Ramos (cell line): ENCODE measurements around the gene LORICRIN.
"Not testable (repeated sequence)": the region's sequence is repeated elsewhere in the genome, so short reads cannot be mapped to it uniquely, and the experiment has no call there.

Experiments
- in situ Hi-C: fragments of 300-500 bp; cut with MboI; formaldehyde crosslinking; loops from one replicate; pipeline ENCODE4 v1.14.3; 2022; ENCODE audit warnings: low sequenced_read_pairs; ENCODE audit not compliant: unreplicated experiment

The LORICRIN gene

GRCh38 chr1:153259387-153259786, at the start of gene LORICRIN:
Gene LORICRIN, plus strand, starts transcription at chr1:153259687. Its CDS starts 1,263 bp downstream, at chr1:153260950.
- in situ Hi-C loops, result no loop called here

GRCh38 chr1:153210206-153210605, 49.3 kb upstream of the LORICRIN start:
- in situ Hi-C loops, result no loop called here

- in situ Hi-C loops, result no loop called here
Observed at GRCh38 chr1:153212201-153212600, 47.3 kb upstream of the LORICRIN start.

- in situ Hi-C loops, result no loop called here
Observed at GRCh38 chr1:153213519-153213918, 46.0 kb upstream of the LORICRIN start.

GRCh38 chr1:153217212-153217611, 42.3 kb upstream of the LORICRIN start, which contains the start of gene PRR9:
Gene PRR9, plus strand, starts transcription at chr1:153217584. Its CDS starts 561 bp downstream, at chr1:153218145.
- in situ Hi-C loops, result no loop called here

GRCh38 chr1:153217744-153218416, 41.6 kb upstream of the LORICRIN start:
- in situ Hi-C loops, result no loop called here

- in situ Hi-C loops, result no loop called here
Observed at GRCh38 chr1:153220606-153221303, 38.7 kb upstream of the LORICRIN start.

- in situ Hi-C loops, result not testable (repeated sequence)
Observed at GRCh38 chr1:153223040-153223891, 36.2 kb upstream of the LORICRIN start.

- in situ Hi-C loops, result loop anchor here (25.0 kb wide), 1 partner anchor 566 kb away; the partner anchor contains the start of gene LCE2D
Observed at GRCh38 chr1:153227810-153228209, 31.7 kb upstream of the LORICRIN start.

GRCh38 chr1:153228491-153228890, 31.0 kb upstream of the LORICRIN start:
- in situ Hi-C loops, result loop anchor here (25.0 kb wide), 1 partner anchor 566 kb away; the partner anchor contains the start of gene LCE2D

GRCh38 chr1:153229076-153229829, 30.2 kb upstream of the LORICRIN start:
- in situ Hi-C loops, result loop anchor here (25.0 kb wide), 1 partner anchor 567 kb away; the partner anchor contains the start of gene LCE2D

GRCh38 chr1:153231363-153231762, 28.1 kb upstream of the LORICRIN start:
- in situ Hi-C loops, result loop anchor here (25.0 kb wide), 1 partner anchor 569 kb away; the partner anchor contains the start of gene LCE2D

GRCh38 chr1:153231785-153232184, 27.7 kb upstream of the LORICRIN start:
- in situ Hi-C loops, result loop anchor here (25.0 kb wide), 1 partner anchor 569 kb away; the partner anchor contains the start of gene LCE2D

GRCh38 chr1:153232553-153232952, 26.9 kb upstream of the LORICRIN start:
- in situ Hi-C loops, result loop anchor here (25.0 kb wide), 1 partner anchor 570 kb away; the partner anchor contains the start of gene LCE2D

- in situ Hi-C loops, result loop anchor here (25.0 kb wide), 1 partner anchor 571 kb away; the partner anchor contains the start of gene LCE2D
Observed at GRCh38 chr1:153233448-153233847, 26.0 kb upstream of the LORICRIN start.

GRCh38 chr1:153238527-153238926, 21.0 kb upstream of the LORICRIN start:
- in situ Hi-C loops, result loop anchor here (25.0 kb wide), 1 partner anchor 576 kb away; the partner anchor contains the start of gene LCE2D

GRCh38 chr1:153242160-153242559, 17.3 kb upstream of the LORICRIN start:
- in situ Hi-C loops, result loop anchor here (25.0 kb wide), 1 partner anchor 580 kb away; the partner anchor contains the start of gene LCE2D

- in situ Hi-C loops, result loop anchor here (25.0 kb wide), 1 partner anchor 583 kb away; the partner anchor contains the start of gene LCE2D
Observed at GRCh38 chr1:153245466-153245865, 14.0 kb upstream of the LORICRIN start.

- in situ Hi-C loops, result loop anchor here (25.0 kb wide), 1 partner anchor 584 kb away; the partner anchor contains the start of gene LCE2D
Observed at GRCh38 chr1:153246018-153246417, 13.5 kb upstream of the LORICRIN start.
